NT2/D1 (cell line): Measurements from ENCODE around the gene SYT2.
"Not testable (repeated sequence)": the region's sequence is repeated elsewhere in the genome, so short reads cannot be mapped to it uniquely, and the experiment has no call there.

Source experiments
- DNase-seq: peaks from one replicate; pipeline ENCODE4 v3.0.0-alpha.2; 2011; ENCODE audit warnings: low read depth, low spot score
- H3K27me3 ChIP-seq: 2 replicates; pipeline ENCODE4 v1.6.0; 2011; ENCODE audit warnings: mild to moderate bottlenecking; ENCODE audit not compliant: insufficient read length, insufficient read depth
- H3K36me3 ChIP-seq: 2 replicates; pipeline ENCODE4 v1.6.1; 2011; ENCODE audit warnings: mild to moderate bottlenecking, low read length, mixed read lengths; ENCODE audit not compliant: insufficient read depth, insufficient read length
- H3K4me1 ChIP-seq: 2 replicates; pipeline ENCODE4 v1.5.1; 2011; ENCODE audit not compliant: insufficient read depth, insufficient read length
- H3K4me3 ChIP-seq: 2 replicates; pipeline ENCODE4 v1.5.1; 2011; ENCODE audit warnings: low read depth; ENCODE audit not compliant: insufficient read length
- H3K9ac ChIP-seq: 2 replicates; pipeline ENCODE4 v1.6.0; 2011; ENCODE audit warnings: low read depth; ENCODE audit not compliant: insufficient read length
- H3K9me3 ChIP-seq: 2 replicates; pipeline ENCODE4 v1.5.1; 2011; ENCODE audit warnings: mild to moderate bottlenecking, low read length; ENCODE audit not compliant: insufficient read depth
- SUZ12 ChIP-seq: IDR thresholded peaks from 2 replicates; pipeline ENCODE4 v1.6.1; 2011; ENCODE audit not compliant: insufficient read length, insufficient read depth; ENCODE audit errors: extremely low read depth
- YY1 ChIP-seq: IDR thresholded peaks from 2 replicates; pipeline ENCODE4 v1.6.1; 2011; ENCODE audit not compliant: insufficient read length, insufficient read depth
- ZNF274 ChIP-seq: IDR thresholded peaks from 2 replicates; pipeline ENCODE4 v1.6.1; 2011; ENCODE audit warnings: mild to moderate bottlenecking, low read depth, low read length

SYT2 gene

DNA sequence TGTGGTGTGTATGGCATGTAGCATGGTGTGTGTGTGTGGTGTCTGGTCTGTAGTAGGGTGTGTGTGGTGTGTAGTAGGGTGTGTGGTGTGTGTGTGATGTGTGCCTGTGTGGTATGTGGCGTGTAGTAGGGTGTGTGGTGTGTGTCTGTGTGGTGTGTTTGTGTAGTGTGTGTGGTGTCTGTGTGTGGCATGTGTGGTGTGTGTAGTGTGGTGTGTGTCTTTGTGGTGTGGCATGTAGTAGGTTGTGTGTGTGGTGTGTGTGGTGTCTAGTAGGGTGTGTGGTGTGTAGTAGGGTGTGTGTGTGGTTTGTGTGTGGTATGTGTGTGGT lies 85.5 kb downstream of the SYT2 start:
- H3K27me3 ChIP-seq: no peaks in the 10 kb centered on the region
- H3K4me3 ChIP-seq: no peak overlapping the region
- DNase-seq: no peak
- peaks cover 17% of the 10 kb centered on the region for H3K4me1 ChIP-seq
- no peaks in the 10 kb centered on the region for H3K36me3 ChIP-seq
- H3K9me3 ChIP-seq: no peaks in the 10 kb centered on the region
- TF ChIP-seq ZNF274: no peak
- no peak for TF ChIP-seq SUZ12
- no peak for TF ChIP-seq YY1
- no peak overlapping the region for H3K9ac ChIP-seq

DNA sequence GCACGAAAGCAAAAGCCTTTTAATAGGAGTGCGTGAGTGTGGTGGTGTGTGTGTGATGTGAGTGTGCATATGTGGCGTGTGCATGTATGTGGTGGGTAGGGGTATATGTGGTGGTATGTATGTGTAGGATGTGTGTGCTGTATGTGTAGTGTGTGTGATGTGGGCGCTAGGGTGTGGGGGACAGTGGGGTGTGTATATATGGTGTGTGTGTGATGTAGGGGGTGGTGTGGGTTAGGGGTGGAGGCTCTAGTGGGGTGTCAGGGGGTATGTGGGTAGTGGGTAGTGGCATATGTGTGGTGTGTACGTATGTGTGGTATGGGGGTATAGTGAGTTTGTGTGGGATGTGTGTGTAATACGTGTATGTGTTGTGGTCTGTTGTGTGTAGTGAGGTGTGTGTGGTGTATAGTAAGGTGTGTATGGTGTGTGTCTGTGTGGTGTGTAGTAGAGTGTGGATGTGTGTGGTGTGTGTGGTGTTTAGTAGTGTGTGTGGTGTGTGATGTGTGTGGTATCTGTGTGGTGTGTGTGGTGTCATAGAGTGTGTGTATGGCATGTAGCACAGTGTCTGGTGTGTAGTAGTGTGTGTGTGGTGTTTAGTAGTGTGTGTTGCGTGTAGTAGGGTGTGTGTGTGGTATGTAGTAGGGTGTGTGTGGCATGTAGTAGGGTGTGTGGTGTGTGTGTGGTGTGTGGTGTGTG lies 86.0 kb downstream of the SYT2 start:
- Histone ChIP-seq H3K27me3 (no peaks in the 10 kb centered on the region), H3K9ac (no peak overlapping the region), H3K9me3 (no peaks in the 10 kb centered on the region), H3K36me3 (no peaks in the 10 kb centered on the region), H3K4me3 (no peak overlapping the region), H3K4me1 (peaks cover 17% of the 10 kb centered on the region)
- DNase-seq: no peak
- no peak for TF ChIP-seq YY1
- TF ChIP-seq SUZ12: no peak
- TF ChIP-seq ZNF274: no peak

GRCh38 chr1:202623476-202623875 lies 86.8 kb downstream of the SYT2 start:
- H3K9ac ChIP-seq: peak overlapping the region; percentile 23
- not testable (repeated sequence) for H3K9me3 ChIP-seq, H3K27me3 ChIP-seq, DNase-seq, H3K36me3 ChIP-seq, H3K4me3 ChIP-seq
- H3K4me1 ChIP-seq: peaks cover 19% of the 10 kb centered on the region

- DNase-seq: no peak
- TF ChIP-seq YY1: no peak
- no peak for TF ChIP-seq SUZ12
- no peak for TF ChIP-seq ZNF274
- Histone ChIP-seq H3K9ac (peak overlapping the region; percentile 2), H3K36me3 (no peaks in the 10 kb centered on the region), H3K4me1 (peaks cover 17% of the 10 kb centered on the region), H3K9me3 (no peaks in the 10 kb centered on the region), H3K4me3 (no peak overlapping the region), H3K27me3 (no peaks in the 10 kb centered on the region)
Observed at GRCh38 chr1:202623075-202623474, 87.2 kb downstream of the SYT2 start.

- Histone ChIP-seq H3K9me3 (peaks cover 2% of the 10 kb centered on the region; the same call in 1 of the 2 replicates), H3K4me1 (peaks cover 17% of the 10 kb centered on the region), H3K9ac (no peak overlapping the region), H3K4me3 (no peak overlapping the region), H3K36me3 (no peaks in the 10 kb centered on the region), H3K27me3 (no peaks in the 10 kb centered on the region)
- DNase-seq: no peak
- TF ChIP-seq YY1 (no peak), ZNF274 (no peak), SUZ12 (no peak)
Observed at GRCh38 chr1:202622388-202622787, 87.9 kb downstream of the SYT2 start.

DNA sequence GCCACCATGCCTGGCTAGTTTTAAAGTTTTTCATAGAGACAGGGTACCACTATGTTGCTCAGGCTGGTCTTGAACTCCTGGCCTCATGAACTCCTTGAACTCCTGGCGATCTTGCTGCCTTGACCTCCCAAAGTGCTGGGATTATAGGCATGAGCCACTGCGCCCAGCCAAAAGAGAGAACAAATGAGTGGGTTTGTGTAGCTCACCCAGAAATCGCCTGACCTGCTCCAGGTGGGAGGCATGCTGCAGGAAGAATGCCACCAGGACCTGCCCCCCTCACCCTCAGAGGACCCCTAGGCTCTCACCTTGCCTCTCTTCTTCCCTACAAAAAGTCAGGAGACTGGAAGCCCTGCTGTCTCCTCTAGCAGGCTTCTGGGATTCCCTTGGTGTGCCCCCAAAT lies 88.8 kb downstream of the SYT2 start:
- H3K9me3 ChIP-seq: peaks cover 8% of the 10 kb centered on the region; the same call in 1 of the 2 replicates
- H3K27me3 ChIP-seq: no peaks in the 10 kb centered on the region
- no peak for DNase-seq
- no peak overlapping the region for H3K4me3 ChIP-seq
- H3K36me3 ChIP-seq: no peaks in the 10 kb centered on the region
- TF ChIP-seq YY1 (no peak), ZNF274 (no peak), SUZ12 (no peak)
- H3K4me1 ChIP-seq: peaks cover 18% of the 10 kb centered on the region
- H3K9ac ChIP-seq: no peak overlapping the region

DNA sequence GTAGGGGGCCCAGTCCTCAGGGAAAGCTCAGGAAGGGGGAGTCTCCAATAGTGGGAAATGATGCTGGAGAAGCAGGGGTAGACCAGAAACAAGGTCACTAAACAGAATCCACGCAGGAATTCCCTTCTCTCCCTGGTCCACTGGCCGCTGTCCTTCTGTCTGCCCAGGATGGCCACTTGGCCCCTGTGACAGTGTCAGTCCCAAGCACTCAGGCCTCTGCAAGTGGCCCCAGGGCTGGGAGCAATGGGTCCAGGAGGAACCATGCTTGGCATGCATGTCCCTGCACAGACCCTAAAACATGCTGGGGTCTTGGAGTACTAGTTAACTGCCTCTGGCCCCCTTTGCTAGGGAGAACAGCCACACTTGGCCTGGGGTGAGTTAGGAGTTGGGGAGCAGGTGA lies 90.2 kb downstream of the SYT2 start:
- H3K4me1 ChIP-seq: peaks cover 20% of the 10 kb centered on the region

DNA sequence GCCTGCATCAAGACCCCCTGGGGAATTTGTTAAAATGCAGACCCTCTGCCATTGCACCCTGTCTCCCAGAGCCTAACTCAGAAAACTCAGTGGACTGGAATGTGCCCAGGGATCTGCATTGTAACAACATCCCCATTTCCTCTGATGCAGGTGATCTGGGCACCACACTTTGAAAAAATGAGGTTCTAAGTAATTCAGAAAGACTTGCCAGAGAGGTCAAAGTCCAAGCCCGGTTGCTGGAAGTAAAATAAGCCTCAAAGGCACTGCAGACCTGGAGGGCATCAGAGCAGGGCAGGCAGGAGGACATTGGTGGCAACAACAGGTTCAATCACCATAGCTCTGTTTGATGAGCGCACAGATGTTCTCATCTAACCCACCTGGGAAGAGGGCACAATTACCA lies 90.7 kb downstream of the SYT2 start:
- no peak for TF ChIP-seq SUZ12
- H3K27me3 ChIP-seq: no peaks in the 10 kb centered on the region
- peaks cover 15% of the 10 kb centered on the region for H3K4me1 ChIP-seq
- H3K4me3 ChIP-seq: no peak overlapping the region
- DNase-seq: no peak
- H3K9me3 ChIP-seq: peaks cover 8% of the 10 kb centered on the region; the same call in 1 of the 2 replicates
- no peak overlapping the region for H3K9ac ChIP-seq
- H3K36me3 ChIP-seq: no peaks in the 10 kb centered on the region

More for the DNA sequence above, 90.2 kb downstream of the SYT2 start:
- not testable (repeated sequence) for DNase-seq, H3K9ac ChIP-seq, H3K36me3 ChIP-seq, H3K27me3 ChIP-seq, H3K9me3 ChIP-seq, H3K4me3 ChIP-seq

DNA sequence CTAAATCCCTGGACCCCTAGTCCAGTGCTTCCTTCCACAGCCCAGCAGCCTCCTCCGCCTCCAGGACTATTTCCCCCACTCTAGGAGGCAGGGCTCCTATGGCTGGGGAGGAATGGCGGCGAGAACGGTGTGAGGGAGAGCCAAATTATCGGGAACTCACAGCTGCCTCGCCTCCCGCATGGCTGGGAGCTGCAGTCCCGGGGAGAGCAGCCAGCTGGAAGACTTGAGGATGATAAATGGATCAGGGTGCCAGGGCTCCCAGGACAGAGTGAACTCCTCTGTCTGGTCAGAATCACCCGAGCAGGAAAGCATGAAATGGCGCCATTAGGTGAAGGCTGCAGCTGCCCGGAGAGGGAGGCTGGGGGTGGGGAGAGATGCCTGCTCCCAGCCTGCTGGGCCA lies 91.2 kb downstream of the SYT2 start:
- peaks cover 14% of the 10 kb centered on the region for H3K4me1 ChIP-seq
- not testable (repeated sequence) for DNase-seq, H3K4me3 ChIP-seq, H3K27me3 ChIP-seq, H3K36me3 ChIP-seq, H3K9me3 ChIP-seq, H3K9ac ChIP-seq
